Activated CD4-positive, alpha-beta T cell treated with anti-CD3 and anti-CD28 coated beads, Interleukin-2, Interleukin-6, amounts not matched to agents 100 ng/mL and 50 ng/mL, durations not matched to agents 16 hours and 8 hours (primary cell): Measurements from ENCODE around the gene EXD2.
"Not testable (repeated sequence)": the region's sequence is repeated elsewhere in the genome, so short reads cannot be mapped to it uniquely, and the experiment has no call there.

Experiments
- DNase-seq: peaks from one replicate; pipeline ENCODE4 v3.0.0-alpha.2; 2020

The EXD2 gene

DNA sequence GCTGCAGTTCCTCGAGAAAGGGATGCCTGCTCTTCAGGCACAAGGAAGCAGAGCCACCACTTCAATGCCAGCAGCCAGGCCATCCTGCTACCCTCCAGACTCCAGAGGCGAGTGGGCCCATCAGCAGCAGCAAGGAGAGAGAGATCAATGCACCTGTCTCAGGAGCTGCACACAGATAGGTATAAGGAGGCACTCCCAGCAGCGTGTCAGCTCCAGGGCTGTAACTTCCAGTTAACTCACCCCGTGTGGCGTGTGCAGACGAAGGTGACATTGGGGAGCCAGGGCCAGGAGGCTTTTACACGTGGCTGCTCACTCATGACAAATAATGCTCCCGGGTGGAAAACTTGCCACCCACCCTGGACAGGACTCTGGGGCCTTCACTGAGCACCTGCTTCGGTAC, 92.9 kb downstream of the EXD2 start:
- no peak for DNase-seq

DNA sequence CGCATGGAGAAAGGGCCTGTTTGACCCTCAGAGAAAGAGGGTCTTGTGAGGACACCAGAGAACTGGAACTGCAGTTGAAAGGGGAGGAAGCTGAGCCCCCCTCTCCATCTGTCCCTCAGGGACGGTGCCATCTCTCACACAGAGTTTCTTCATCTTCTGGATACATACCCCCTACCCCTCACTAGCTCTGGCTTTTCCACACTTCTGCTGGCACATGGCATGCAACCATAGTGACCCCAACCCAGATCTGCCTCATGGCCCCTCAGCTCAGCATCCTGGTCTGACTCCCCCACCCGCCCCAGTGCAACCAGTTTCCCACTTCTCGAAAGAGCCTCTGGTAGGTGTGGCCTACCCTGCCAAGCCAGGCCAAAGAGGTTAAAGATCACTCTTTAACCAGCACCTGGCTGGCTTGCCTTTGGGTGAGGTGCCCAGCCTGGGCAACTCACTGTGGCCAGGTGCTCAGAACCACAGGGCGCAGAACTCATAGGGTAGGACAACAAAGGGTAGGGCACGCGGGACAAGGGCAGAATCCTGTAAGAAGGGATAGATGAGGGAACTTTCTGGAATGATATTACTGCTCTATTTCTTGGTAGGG, 94.5 kb downstream of the EXD2 start:
- DNase-seq = no peak

DNA sequence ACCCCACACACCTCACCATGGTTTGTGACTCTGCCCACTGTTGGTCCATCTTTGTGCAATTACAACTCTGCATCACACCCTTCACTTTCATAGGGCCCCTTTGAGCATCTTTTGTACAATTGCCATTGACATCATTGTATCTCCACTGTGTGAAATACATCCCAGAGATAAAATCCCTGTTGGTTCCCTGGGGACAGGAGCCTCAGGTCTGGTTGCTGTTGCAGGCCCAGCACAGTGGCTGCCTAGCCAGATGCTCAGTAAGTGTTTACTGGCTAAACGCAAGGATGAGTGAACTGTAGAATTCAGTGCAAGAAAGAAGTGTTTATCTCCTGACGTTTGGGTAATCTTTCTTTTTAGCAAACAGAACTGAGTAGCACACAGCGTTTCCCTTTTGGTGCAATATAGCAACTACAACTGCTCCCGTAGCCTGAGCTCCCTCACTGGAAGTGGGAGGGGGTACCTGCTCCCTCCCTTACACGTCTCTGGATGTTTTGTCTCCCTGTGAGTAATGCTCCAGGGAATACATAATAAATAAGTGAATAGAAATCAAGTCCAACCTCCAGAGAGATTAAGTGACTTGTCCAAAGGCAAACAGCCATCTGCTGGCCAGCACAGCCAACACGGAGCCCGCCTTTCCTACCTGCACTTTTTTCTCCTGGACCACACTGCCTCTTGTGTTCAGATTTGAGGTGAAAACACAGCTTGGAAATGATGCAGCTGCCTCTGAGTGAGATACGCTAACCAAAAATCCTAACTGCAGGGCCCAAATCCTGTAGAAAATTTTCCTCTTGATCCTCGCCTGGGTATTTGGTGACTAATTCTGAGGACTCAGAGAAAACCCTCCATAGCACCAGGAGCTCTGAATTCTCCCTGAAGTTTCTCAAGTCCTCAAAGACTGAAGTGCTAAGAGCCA, 96.1 kb downstream of the EXD2 start:
- DNase-seq = no peak

DNA sequence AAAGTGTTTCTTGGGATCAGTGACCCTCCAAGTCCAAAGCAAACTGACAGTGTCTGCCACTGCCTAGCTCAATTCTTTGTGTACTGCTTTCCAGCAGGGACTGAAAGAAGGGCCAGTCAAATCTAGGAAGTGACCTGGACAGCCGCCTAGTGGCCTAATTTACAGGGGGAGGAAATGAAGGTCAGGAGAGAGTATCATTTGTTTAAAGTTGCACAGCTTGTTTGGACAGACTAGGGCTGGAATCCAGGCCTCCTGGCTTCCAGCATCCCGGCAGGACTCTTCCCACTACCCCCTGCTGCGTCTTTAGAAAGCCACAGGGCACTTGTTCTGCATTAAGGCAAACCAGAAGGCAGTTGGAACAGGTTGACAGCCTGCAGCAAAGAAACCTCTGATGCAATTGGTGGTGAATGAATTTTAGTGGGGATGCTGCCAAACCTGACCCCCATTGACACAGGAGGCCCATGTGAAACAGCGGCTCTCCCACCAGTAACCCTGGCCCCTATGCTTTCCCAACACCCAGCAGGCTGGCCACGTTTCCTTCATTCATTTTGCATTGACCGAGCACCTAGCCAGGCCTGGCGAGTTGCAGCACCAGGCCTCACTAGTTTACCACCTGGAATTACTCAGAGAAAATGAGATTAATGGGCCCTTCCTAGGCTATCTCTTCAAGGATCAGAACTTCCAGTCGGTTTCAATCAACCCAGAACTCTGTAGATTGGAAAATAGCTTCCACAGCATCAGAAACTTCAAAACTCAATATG, 96.9 kb downstream of the EXD2 start:
- no peak for DNase-seq

DNA sequence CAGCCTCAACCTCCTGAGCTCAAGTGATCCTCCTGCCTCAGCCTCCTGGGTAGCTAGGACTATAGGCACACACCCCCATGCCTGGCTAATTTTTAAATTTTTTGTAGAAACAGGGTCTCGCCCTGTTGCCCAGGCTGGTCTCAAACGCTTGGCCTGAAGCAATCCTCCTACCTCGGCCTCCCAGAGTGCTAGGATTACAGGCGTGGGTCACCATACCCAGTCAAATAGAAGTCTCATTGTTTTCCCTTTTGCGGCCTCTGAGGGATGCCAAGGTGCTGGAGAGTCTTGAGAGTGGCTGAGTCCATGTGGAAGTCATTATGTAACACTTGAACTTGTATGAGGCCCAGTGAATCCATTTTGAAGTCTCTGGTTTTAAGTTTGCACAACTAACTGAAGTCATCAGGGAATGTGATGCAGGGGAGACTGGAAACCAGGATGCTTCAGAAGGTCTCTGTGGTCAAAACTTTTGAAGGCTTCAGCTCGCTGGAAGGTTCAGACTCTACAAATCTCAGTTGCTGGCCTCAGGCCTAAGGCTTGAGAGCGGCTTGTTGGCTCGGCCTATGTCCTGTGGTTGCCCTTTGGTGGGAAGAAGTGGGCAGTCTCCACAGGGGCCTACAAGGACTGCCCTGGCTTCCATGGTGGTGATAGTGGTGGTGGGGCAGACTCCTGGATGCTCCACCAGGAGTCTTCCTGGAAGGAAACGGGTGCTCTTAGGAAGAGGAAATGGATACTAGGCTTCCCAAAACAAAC, 97.8 kb downstream of the EXD2 start:
- no peak for DNase-seq

DNA sequence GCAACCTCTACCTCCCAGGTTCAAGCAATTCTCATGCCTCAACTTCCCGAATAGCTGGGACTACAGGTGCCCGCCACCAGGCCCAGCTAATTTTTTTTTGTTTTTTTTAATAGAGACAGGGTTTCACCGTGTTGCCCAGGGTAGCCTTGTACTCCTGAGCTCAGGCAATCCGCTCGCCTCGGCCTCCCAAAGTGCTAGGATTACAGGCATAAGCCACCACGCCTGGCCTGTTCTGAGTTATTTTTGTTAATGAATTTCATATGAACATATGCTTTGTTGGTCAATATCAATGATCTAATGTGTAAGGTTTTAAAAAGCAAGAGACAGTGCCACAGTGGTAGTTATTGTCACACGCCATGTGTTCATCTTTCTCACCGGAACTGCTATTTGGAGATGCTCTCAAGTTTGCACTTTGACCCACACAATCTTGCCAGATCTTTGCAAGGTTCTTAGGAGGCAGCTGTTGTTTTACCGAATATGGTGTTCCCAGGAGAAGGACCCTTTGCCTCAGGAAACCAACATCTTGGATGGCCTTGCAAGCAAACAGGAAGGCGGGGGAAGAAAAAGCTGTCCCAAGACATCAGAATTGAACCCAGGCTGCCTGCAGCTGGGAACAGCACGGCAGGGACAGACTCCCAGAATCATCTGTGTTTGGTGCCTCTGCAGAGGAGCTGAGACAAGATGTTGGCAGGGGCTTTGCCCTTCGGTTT, 98.7 kb downstream of the EXD2 start:
- no peak for DNase-seq

DNA sequence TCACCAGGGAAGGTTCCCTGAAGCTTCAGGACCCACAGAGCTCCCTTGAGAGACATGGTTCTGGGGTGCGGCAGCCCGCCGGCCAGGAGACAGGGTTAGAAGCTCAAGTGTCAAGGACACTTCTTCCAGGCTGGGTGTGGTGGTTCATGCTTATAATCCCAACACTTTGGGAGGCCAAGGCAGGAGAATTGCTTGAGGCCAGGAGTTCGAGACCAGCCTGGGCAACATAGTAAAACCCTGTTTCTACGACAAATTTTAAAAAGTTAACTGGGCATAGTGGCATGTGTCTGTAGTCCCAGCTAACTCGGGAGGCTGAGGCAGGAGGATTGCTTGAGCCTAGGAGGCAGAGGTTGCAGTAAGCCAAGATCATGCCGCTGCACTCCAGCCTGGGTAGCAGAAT, 99.6 kb downstream of the EXD2 start:
- not testable (repeated sequence) for DNase-seq

DNA sequence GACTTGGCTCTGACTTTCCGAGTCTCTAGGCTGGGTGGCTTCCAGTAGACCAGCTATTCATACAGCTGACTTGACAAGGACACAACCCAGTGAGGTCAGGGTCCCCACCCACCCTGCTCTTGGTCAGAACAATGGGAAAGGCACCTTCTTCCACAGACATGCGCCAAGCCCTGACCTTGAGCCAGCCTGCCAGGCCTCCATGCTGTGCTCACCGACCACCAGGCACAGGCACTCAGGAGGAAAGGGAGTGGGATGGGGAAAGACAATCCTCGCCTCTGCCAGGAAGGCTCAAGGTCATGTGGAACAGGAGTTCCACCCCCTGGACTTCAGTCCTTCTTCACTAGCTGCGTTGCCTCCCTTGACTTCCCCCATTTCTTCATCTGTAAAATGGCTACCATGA, 100.1 kb downstream of the EXD2 start:
- DNase-seq = no peak

DNA sequence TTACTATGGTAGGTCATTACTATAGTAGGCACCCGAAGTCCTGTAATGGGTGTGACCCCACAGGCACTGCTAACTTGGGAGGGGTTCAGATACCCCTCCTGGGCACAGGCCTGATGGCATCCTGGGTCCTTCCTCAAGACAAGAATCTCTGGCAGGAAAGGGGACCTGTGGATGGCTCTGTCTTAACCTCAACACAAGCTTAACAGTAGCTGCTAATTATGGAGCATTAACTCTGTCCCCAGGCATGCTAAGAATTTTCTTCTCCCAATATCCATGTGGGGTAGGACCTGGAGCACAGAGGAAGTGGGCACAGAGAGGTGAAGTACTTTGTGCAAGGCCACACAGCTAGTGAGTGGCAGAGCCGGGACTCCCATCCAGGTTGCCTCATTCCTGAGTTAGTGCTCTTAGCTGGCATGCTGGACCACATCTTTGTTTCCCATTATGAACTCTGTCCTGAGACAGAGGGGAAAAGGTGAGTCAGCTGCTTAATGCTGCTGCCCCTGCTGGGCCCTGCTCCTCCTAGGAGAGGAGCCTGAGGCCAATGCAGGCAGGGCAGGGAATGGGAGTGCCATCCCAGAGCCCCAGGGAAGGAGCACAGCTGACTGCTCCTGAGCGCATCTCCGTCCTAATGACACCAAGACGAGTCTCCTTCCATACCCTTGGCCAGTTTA, 100.7 kb downstream of the EXD2 start:
- DNase-seq = no peak
